GM21619 (cell line): ENCODE measurements around the gene SNRPA.
A peak's percentile ranks its signal among the peaks of the same experiment; 100 is the strongest.
"Not testable (repeated sequence)": the region's sequence is repeated elsewhere in the genome, so short reads cannot be mapped to it uniquely, and the experiment has no call there.

ENCODE experiments used
- ATAC-seq: cut with Tn5 transposase; IDR thresholded peaks from one replicate; pipeline ENCODE4 v1.9.1; 2021; ENCODE audit not compliant: unreplicated experiment

SNRPA gene

DNA sequence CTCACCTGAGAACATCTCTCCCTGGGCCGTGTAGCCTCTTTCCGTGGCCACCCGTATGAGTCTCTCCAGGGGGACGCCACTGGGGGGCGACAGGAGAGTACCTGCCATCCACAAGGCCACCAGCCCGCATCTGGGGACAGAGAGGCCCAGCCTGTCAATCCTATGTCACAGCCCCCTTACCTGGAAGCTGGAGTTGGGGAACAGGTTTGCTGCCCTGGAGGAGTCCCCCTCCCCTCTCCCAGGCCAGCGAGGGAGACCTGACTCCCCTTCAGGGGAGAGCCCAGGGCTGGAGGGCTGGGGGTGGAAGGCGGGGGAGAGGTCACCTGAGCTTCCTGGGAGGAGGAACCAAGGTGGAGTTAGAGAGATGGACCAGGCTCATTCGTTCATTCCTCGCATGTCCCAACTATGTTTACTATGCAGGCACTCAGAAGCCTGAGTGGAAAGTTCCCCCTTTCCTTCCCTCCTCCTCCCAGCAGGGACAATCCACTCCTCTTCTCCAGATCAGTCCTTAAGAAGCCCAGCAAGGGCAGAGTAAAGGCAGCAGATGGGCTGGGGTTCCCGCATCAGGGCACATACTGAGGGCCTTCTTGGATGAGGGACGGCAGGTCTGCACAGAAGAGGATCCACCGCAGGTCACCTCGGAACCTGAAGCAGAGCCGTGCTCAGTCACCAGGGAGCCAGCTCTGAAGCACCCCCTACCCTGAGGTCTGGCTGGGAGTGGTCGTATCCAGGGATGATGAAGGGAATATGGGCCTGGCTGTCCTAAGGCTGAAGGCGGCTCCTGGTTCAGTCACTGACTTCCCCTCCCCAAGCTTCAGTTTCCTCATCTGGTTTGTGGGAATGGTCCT is 6.2 kb upstream of the SNRPA start:
- no peak for ATAC-seq

DNA sequence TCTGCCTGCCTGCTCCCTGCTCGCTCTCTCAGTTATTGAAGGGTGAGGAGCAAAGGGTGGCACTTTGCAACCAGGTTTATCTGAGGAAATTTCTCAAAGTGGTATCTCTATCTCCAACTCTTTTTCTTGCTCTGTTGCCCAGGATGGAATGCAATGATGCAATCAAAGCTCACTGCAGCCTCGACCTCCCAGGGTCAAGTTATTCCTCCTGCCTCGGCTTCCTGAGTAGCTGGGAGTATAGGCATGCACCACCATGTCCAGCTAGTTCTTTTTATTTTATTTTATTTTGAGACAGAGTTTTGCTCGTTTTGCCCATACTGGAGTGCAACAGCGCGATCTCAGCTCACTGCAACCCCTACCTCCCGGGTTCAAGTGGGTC is 5.6 kb upstream of the SNRPA start:
- ATAC-seq, result no peak

DNA sequence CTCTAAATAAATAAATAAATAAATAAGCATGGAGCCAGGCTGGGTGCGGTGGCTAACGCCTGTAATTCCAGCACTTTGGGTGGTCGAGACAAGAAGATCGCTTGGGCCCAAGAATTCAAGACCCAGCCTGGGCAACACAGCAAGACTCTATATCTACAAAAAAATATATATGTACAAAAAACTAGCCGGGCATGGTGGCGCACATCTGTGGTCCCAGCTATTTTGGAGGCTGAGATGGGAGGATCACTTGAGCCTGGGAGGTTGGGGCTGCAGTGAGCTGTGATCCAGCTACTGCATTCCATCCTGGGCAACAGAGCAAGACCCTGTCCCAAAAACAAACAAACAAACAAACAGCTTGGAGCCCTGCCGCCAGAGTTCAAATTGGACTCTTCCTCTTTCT is 3.5 kb upstream of the SNRPA start:
- ATAC-seq, result no peak

DNA sequence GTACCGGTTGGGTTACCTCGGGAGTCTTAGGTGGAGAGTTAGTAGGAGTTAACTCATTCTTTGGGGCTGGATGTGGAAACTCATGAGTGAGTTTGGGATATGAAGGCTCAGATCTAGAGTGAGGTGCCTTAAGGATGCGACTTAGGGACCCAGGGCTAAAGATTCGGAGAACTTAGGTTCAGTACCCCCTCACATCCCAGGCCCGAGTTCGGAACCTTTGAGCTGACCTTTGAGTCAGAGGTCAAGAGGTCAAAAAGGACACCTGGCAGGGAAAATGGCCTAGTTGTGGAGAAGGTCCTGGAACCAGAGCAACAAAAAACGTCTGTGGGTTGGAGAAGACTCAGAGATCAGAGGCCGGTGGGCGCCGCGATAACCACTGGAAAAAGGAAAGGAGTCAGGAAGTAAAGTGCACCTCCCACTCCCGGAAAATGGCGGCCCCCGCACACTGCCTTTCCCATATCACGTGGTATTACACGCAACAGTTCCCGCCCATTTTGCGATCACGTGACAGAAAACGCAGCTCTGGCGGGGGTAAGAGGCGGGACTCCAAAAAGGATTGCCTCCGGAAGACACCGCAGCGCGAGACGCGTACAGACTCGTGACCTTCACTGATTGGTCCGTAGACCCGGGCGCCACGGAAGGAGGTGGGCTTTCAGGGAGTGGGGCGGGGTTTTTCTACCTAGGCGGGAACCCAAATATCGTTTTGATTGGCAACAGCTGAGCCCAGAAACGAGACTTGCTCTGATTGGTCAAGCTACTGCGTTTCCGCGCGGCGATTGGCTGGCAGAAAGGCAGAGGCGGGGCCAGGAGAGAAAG is 737 bp upstream of the SNRPA start, which contains the start of gene ACTMAP:
TSS of gene ACTMAP (minus strand) at position 420 of the 816 bp plus-strand sequence. CDS start 674 bp downstream, outside the sequence.
- peak; percentile 76 for ATAC-seq

DNA sequence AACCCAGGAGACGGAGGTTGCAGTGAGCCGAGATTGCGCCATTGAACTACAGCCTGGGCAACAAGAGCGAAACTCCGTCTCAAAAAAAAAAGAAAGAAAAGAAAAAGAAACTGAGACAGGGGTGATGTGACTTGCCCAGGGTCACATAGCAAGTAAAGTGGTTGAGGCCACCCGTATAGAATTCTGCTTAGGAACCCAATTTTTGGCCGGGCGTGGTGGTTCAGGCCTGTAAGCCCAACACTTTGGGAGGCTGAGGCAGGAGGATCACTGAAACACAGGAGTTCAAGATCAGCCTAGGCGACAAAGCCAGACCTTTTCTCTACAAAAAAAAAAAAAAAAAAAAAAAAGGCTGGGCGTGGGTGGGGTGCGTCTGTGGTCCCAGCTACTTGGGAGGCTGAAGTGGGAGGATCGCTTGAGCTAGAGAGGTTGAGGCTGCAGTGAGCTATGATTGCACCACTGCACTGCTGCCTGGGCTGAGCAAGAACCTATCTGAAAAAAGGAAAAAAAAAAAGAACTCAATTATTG is 1.3 kb downstream of the SNRPA start:
- no peak for ATAC-seq

DNA sequence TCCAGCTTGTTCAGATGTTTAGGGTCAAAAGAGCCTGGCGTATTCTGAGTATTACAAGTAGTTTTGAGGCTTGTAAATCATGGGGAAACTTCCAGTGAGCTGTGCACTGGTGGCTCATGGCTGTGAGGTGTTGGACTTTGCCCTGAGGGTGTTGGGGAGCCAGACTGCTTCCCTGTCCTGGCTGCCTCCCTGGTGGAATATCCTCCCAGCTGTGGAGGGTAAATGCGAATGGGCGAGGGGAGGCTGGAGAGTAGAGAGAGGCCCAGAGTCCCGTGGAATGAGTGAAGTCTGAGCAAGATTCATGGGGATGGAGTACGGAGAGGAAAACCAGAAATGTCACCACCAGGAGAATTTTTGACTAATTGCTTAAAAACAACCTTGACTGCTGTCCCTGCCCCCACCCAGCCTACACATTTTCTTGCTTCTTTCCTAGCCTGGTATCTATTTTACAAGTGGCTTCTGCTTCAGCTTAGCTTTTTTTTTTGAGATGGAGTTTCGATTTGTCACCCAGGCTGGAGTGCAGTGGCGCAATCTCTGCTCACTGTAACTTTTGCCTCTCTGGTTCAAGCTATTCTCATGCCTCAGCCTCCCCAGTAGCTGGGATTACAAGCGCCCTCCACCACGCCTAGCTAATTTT is 3.7 kb downstream of the SNRPA start:
- ATAC-seq, result no peak

DNA sequence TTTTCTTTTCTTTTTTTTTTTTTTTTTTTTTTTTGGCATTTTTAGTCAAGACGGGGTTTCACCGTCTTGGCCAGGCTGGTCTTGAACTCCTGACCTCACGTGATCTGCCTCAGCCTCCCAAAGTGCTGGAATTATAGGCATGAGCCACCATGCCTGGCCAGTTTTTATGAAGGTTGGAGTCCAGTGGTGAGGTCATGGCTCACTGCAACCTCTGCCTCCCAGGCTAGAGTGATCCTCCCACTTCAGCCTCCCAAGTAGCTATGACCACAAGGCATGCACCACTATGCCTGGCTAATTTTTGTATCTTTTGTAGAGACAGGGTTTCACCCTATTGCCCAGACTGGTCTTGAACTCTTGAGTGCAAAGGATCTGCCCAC is 4.2 kb downstream of the SNRPA start:
- no peak for ATAC-seq

DNA sequence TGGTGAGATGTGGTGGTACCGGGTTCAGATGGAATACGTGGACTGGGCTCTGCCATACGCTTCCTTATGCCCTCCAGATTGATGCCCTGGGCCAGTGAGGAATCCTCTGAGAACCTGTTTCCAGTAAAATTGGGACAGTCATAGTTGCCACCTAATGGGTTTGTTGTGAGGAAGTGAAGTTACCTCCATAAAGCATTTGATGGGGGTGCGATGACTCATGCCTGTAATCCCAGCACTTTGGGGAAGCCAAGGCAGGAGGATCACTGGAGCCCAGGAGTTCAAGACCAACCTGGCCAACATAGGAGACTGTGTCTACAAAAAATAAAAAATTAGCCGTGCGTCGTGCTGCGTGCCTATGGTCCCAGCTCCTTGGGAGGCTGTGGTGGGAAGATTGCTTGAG is 4.8 kb downstream of the SNRPA start:
- ATAC-seq, result no peak

DNA sequence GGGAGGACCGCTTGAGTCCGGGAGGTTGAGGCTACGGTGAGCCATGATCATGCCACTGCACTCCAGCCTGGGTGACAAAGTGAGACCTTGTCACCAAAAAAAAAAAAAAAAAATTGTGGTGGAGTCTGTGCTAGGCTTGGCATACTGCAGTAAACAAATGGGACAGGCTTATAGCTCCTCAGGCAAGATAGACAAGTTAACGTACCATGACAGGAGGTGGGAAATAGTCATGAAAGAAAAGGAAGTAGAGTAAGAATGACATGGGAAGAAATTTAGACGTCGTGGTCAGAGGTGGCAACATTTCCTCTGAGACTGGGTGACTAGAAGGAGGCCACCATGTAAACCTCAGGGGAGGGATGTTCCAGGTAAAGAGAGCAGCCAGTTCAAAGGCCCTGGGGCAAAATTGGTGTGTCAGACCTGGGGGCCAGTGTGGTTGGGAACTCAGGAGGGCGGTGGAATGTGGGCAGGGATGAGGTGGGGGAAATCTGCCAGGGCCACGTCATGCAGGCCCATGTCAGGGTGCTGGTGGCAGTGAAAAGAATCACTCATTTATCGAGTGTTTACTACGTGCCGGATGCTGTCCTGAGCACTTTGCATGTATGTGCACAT is 5.6 kb downstream of the SNRPA start:
- no peak for ATAC-seq

DNA sequence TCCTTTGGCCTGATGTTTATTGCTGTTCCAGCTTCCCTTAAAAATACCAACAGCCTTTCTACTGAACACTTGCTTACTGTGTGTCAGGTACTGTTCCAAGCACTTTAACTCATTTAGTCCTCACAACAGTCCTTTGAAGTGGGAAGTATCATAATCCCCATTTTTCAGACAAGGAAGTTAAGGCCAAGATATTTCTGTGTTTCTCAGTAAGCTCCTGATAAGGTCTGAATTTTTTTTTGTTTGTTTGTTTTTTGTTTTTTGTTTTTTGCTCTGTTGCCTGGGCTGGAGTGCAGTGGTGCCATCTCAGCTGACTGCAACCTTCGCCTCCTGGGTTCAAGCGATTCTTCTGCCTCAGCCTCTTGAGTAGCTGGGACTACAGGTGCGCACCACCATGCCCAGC is 7.5 kb downstream of the SNRPA start:
- no peak for ATAC-seq

DNA sequence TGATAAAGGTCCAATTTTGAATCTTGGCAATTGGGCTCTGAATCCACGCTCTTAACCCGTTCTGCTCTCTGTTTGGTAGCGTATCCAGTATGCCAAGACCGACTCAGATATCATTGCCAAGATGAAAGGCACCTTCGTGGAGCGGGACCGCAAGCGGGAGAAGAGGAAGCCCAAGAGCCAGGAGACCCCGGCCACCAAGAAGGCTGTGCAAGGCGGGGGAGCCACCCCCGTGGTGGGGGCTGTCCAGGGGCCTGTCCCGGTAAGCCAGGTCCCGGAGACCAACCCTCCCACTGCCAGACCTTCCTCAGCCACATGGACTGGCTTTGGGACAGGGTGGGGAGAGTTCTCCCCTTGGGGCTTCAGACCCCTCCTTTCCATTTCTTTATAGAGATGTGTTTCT is 8.3 kb downstream of the SNRPA start:
- no peak for ATAC-seq

DNA sequence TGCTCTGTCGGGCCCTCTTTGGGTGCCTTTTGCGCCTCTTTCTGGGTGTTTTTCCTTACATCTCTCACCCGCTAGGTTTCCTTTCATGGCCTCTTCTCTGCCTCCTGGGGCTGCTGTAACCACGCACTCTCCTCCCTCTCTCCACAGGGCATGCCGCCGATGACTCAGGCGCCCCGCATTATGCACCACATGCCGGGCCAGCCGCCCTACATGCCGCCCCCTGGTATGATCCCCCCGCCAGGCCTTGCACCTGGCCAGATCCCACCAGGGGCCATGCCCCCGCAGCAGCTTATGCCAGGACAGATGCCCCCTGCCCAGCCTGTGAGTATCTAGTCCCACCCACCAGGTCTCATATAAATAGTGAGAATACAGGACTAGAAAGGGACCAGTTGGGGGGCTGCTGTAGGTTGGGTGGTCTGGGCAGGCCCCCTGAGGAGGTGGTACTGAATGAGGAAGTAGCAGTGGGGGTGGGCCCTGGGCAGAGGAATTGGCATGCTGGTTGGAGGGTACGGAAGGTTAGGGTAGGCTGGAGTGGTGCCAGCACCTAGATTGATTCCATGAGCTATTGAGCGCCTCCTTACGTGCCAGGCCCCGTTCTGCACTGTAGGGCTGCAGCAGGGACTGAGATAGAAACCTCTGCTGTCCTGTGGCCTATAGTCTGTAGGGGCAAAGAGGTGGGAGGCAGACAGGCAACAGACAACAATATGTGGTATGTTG is 11.9 kb downstream of the SNRPA start:
- no peak for ATAC-seq

DNA sequence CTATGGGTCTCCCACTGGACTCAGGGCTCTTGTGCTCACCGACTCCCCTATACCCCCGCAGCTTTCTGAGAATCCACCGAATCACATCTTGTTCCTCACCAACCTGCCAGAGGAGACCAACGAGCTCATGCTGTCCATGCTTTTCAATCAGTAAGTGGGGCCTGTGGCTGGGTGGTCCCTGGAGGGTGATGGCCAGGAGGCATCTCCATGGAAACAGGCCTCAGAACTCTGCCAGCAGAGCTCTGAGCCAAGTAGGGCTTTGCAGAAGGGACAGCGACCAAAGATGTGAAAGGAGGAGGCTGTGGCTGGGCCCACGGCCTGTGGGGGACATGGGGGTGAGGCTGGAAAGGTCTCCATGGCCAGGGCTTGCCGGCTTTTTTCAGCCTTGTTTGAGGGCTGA is 12.5 kb downstream of the SNRPA start:
- no peak for ATAC-seq

DNA sequence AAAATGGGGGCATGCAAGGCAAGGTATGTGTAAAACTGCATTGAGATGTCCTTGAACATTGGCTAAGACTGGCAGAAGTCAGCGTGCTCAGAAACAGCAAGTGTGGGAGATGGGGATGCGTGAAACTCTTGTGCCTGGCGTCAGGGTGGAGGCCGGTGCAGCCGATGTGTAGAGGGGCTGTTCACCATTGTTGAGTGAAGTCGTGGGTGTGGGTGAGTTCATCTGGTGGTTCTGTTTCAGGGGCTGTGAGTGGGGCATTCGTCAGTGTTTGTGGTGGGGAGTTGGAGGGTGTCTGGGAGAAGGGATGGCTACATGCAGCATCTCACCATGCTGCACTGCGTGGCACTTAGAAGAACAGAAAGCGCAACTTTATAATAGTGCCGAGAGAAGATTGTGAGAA is 13.0 kb downstream of the SNRPA start:
- ATAC-seq, result no peak

DNA sequence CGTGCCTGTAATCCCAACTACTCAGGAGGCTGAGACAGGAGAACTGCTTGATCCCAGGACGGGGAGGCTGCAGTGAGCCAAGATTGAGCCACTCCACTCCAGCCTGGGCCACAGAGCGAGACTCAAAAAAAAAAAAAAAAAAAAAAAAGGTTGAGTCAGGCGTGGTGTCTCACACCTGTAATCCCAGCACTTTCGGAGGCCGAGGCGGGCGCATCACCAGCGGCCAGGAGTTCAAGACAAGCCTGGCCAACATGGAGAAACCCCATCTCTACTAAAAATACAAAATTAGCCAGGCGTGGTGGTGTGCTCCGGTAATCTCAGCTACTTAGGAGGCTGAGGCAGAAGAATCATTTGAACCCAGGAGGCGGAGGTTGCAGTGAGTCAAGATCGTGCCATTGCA is 15.4 kb downstream of the SNRPA start:
- ATAC-seq, result not testable (repeated sequence)

DNA sequence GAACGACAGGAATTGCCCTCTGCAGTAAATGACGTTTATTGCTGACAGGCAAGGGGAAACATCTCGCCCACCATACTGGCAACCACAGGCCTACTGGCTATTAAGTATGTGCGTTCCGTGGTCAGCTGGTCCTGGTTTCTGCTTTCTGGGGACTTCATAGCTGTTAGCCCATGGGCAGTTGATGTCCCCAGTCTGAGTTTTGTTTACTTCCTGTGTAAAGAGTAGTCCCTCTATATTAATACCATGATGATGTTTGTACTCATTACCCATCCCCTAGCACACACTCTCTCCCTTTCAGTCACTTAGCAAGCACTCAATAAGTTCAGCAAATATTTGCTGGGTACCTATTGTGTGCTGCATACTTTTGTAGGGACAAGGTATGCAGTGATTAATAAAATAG is 17.9 kb downstream of the SNRPA start:
- no peak for ATAC-seq

DNA sequence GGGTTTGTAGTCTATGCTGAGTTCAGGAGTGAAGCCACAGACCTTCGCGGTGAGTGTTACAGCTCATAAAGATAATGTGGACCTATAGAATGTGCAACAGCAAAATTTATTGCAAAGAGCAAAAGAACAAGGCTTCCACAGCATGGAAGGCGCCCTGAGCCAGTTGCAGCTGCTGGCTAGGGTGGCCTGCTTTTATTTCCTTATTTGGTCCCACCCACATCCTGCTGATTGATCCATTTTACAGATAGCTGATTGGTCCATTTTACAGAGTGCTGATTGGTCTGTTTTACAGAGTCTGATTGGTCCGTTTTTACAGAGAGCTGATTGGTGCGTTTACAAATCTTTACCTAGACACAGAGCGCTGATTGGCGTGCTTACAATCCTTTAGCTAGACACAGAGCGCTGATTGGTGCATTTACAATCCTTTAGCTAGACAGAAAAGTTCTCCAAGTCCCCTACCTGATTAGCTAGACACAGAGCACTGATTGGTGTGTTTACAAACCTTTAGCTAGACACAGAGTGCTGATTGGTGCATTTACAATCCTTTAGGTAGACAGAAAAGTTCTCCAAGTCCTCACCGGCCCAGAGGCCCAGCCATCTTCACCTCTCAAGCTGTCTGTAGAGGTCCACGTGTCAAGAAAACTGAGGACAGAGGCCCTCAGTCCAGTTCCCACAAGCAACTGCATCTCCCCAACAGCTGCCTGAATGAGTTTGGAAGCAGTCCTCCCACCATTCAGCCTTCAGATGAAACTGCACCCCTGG is 20.3 kb downstream of the SNRPA start:
- ATAC-seq, result not testable (repeated sequence)

DNA sequence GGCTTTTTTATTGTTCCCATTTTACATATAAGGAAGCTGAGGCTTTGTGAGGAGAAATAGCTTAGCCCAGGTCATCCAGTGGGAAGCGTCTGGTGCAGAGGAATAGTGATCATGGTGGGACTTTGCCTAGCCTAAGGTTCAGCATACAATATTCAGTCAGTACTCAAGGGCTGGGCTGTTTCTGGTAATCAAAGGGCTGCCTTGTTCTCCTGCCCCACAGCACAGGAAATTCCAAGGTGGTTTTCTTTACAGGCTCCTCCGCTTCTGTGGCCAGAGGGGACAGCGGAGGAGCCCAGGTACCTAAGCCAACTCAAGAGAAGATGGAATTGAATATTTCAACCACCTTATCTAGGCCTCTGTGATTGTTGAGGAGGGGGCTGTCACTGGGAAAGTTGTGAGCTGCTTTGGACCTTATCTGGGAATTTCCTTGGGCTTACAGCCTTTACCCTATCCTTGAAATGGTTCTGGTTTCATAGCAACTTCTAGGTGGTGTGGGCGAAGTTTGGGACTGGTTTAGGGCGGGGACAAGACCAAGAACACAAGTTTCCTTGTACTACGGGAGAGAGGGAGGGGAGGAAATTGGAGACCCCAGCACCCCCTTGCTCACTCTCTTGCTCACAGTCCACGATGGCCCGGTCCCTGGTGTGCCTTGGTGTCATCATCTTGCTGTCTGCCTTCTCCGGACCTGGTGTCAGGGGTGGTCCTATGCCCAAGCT is 24.1 kb downstream of the SNRPA start, which contains the start of gene MIA:
TSS of gene MIA (plus strand) at position 606 of the 716 bp plus-strand sequence. CDS start at position 628, 22 bp downstream.
- ATAC-seq, result no peak

DNA sequence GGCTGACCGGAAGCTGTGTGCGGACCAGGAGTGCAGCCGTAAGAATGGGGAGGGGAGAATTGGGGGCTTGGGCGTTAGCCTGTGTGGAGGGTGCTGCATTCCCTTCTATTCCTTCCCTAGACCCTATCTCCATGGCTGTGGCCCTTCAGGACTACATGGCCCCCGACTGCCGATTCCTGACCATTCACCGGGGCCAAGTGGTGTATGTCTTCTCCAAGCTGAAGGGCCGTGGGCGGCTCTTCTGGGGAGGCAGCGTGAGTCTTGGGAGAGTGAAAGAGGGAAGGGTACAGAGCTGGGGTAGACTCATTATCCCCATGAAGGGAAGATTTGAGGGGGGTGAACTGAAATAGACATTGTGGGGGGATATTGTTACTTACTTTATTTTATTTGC is 24.6 kb downstream of the SNRPA start:
- no peak for ATAC-seq
